GM18951 (cell line): ENCODE results near the gene TRPM2.
"Not testable (repeated sequence)": the region's sequence is repeated elsewhere in the genome, so short reads cannot be mapped to it uniquely, and the experiment has no call there.

Experiments used
- POLR2A ChIP-seq: IDR thresholded peaks from 4 replicates; pipeline ENCODE4 v1.6.1; 2011; ENCODE audit warnings: mild to moderate bottlenecking; ENCODE audit not compliant: insufficient read length, insufficient read depth; ENCODE audit errors: extremely low read depth
- in situ Hi-C: fragments of 300-500 bp; cut with MboI; formaldehyde crosslinking; loops from one replicate; pipeline ENCODE4 v1.12.0; 2022; ENCODE audit warnings: low sequenced_read_pairs, mixed read lengths, inconsistent platforms; ENCODE audit not compliant: unreplicated experiment

Gene TRPM2

DNA sequence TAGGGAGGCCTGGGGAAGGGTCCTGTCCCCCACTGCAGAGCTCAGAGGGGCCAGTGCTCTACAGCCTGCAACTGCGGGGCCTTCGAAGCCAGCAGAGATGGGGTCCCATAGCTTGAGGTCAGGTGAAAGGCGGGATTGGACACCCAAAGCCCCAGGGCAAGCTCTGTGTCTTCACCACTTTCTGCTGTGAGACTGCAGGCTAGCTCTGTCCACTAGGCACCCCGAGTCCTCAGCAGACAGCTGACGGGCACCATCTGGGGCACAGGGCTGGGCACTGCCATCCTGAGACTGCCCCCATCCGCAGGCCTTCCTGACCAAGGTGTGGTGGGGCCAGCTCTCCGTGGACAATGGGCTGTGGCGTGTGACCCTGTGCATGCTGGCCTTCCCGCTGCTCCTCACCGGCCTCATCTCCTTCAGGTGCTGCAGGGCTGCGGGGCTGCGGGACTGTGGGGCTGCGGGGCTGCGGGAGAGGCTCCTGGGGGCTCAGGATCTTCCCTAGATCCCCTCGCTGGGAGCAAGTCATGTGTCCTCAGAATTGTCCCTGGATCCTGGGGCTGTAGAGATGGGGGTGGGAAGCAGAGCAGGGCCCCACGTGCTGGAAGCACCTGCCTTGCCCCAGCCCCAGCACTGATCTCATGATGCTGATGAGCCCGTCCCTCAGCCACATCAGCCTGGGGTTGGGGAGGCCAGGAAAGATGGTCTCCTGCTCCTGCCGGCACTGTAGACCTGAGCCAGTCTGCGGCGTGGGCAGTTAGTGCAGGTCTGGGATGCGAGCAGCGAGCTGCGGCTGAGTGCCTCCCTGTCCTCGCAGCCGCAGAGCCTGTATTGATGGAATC, 46.8 kb downstream of the TRPM2 start:
- in situ Hi-C loops = no loop called here
- TF ChIP-seq POLR2A = no peak

DNA sequence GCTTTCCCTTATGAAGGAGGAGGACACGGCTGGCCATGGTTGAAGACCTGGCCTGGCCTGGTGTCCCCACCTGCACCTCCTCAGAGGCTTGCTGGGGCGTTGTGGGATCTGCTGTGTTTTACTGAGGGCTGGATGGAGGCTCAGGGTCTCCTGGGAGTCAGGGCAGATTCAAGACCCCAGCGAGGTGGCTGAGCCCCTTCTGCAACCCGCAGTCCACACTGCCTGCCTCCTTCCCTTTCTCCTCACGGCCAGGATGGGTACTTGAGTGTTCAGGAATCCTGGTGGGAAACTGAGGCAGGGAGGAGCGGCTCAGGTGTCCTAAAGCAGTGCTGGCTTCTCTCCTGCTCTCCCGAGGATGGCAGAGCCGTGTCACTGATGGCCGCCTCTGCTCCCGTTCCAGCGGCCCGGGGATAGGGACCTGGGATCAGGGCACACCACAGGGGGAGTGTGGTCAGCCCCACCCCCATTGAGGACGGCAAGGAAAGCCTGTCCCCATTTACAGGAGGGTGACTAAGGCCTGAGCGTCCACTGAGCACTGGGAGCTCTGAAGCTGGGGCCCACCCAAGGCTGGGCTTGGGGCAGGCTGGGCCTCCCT, 47.5 kb downstream of the TRPM2 start:
- no peak for TF ChIP-seq POLR2A
- in situ Hi-C loops = no loop called here

DNA sequence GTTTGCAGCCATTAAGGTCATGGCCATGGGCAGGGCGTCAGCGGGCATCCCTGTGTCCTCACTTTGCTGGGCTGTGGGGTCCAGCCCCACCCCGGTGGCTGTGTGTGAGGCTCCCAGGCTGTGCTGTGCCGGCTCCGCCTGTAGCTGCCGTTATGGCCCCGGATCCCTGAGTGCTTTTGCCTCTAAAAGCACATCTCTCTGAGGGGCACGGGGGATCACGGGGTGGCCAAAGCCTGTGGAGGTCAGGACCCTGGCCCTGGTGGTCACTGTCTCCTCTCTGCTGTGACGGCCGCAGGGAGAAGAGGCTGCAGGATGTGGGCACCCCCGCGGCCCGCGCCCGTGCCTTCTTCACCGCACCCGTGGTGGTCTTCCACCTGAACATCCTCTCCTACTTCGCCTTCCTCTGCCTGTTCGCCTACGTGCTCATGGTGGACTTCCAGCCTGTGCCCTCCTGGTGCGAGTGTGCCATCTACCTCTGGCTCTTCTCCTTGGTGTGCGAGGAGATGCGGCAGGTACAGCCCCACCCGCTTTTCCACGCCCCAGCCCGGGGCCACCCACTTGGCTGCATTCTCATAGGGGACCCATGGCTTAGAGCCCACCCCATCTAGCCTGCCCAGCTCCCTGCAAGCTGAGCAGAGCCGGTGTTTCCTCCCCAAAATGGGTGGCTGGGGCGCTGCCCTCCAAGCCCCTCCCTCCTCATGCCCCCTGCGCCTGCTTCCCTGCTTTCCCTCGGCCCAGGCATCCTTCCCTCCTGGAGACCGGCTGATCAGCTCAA, 48.2 kb downstream of the TRPM2 start:
- no peak for TF ChIP-seq POLR2A
- in situ Hi-C loops = no loop called here

DNA sequence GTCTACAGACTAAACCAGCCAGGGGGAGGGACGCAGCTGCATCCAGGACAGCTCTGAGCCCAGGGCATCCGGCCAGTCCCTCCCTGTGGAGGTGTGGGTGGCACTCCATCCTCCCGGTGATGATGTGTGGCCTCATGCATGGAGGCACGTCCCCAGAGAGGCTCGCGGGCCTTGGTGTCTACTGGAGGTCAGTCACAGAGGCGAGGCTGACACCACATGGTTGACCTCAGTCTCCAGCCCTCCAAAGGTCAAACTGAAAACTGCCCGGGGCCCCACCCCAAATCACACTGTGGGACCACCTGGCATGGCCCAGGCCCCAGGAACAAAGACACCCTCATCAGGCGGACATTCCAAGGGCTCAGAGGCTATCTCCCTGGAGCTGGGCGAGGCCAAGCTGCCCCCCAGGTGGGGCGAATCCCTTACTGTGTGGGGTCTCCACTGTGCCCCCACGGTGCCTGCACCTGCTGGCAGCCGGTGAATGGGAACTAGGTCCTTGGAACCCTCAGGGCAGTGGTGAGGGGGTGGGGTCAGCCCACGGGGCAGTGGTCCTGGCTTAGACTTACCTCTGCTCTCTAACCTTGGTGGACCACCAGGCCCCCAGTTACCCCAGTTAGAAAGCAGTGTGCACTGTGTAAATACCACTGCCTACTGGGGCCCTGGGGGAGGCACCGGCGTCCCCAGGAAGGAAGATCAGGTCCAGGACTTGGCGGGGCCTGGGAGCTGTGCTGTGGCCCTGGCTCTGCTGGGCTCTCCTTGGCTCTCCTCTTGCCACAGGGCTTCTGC, 49.1 kb downstream of the TRPM2 start:
- in situ Hi-C loops = no loop called here
- no peak for TF ChIP-seq POLR2A

DNA sequence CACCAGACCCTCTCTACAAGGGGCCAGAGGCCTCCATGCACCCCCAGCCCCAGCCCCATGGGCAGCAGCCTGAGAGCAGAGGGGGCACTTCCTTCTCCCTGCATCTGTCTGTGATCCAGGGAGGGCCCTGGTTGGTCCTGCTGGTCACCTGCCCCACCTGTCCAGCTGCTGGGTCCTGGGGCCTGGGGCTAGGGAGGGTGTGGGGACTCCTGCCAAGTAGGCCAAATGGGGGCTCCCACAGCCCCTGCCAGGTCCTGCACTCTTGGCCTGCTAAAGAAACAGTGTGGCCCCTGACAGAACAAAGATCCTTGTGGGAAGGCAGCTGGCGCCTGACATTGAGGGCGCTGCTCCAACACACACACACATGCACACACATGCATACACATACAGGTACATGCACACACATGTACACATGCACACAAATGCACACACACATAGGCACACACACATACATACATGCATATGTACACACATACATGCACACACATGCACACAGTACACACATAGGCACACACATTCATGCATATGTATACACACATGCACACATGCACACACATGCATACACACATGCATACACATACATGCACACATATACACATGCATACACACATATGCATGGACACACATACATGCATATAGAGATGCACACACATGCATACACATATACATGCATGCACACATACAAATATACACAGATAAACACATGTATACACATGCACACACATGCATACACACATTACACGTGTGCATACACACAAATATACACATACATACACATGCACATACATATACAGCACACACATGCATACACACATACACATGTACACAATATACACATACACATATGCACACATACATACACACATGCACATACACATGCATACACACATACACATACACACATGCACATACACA, 49.9 kb downstream of the TRPM2 start:
- no peak for TF ChIP-seq POLR2A

DNA sequence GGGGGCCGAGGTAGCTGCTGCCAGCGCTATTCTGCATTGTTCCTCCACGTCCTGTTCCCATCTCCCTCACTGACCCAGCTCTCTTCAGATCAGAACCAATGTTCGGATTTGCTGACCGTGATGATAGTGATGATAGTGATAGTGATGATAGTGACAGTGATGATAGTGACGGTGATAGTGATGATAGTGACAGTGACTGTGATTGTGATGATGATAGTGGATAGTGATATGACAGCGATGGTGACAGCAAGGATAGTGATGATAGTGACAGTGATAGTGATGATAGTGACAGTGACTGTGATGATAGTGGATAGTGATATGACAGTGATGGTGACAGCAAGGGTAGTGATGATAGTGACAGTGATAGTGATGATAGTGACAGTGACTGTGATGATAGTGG, 51.1 kb downstream of the TRPM2 start:
- in situ Hi-C loops = not testable (repeated sequence)

More for the DNA sequence above, 49.9 kb downstream of the TRPM2 start:
- in situ Hi-C loops = no loop called here

DNA sequence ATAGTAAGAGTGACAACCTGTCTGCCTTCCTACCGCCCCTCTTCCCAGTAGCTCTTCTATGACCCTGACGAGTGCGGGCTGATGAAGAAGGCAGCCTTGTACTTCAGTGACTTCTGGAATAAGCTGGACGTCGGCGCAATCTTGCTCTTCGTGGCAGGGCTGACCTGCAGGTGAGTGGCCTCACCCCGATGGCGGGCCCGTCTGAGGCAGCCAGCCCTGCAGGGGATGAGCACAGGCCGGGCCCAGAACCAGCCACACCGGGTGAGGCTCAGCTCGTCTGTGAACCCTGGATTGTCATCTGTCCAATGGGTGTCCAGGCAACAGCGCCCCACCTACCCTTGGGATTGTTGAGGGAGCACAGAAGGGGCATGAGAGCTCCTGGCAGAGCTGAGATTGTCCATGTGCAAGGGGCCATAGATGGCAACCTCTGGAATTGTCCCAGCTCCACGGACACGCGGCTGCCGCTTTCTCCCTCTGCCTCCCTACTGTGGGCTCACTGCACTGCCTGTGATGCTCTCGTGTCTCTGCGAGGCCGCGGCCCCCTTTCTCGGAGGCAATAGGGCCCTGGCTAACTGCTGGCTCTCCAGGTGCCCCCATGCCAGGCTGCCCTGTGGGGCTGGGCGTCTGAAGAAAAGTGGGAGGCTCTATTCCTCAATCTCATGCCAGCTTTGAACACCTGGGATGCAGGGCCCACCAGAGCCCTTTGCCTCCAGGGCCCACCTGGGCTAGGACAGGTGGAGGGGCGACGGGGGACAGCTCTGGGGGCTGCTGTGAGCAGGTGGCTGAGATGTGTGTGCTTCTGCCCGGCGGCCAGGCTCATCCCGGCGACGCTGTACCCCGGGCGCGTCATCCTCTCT, 51.9 kb downstream of the TRPM2 start:
- in situ Hi-C loops = no loop called here
- TF ChIP-seq POLR2A = no peak

DNA sequence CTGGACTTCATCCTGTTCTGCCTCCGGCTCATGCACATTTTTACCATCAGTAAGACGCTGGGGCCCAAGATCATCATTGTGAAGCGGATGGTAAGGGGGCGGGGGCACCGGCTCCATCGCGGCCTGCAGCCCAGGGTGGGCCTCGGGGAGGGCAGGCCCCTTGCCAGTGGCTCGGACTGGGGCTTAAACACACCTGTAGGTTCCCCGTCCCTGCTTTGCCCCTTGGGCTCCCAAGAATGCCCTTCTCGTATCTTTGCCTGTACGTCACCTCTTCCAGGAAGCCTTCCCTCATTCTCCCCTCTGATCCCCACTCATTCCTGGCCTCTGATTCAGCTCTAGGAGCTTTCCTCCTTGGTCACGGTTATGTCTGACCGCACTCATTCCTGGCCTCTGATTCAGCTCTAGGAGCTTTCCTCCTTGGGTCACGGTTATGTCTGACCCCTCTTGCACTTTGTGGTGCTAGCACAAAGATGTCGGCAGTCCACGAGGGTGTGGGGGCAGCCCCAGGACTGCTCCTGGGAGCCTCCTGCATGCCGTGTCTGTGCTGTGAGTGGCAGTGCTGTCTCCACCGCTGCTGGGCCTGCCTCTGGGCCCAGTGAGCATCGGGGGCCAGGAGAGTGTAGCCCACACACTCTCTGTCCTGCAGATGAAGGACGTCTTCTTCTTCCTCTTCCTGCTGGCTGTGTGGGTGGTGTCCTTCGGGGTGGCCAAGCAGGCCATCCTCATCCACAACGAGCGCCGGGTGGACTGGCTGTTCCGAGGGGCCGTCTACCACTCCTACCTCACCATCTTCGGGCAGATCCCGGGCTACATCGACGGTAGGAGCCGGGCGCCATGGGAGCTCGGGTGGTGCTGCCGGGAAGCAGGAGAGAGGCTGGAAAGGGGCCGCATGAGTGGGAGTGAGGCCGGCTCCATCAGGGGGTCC, 52.8 kb downstream of the TRPM2 start:
- TF ChIP-seq POLR2A = no peak
- in situ Hi-C loops = no loop called here

DNA sequence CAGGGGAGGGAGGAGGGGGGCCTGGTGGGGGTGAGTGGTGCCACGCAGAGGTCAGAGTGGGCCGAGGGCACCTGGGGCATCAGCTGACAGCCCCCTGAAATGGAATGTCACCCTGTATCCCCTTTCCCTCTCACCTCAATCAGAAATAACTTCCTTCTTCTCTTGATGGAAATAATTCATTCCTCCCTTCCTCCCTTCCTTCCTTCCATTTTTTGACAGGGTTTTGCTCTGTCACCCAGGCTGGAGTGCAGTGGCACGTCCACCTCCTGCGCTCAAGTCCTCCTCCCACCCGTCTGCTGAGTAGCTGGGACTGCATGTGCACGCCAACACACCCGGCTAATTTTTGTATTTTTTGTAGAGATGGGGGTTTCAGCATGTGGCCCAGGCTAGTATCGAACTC, 53.5 kb downstream of the TRPM2 start:
- no peak for TF ChIP-seq POLR2A
- in situ Hi-C loops = no loop called here

DNA sequence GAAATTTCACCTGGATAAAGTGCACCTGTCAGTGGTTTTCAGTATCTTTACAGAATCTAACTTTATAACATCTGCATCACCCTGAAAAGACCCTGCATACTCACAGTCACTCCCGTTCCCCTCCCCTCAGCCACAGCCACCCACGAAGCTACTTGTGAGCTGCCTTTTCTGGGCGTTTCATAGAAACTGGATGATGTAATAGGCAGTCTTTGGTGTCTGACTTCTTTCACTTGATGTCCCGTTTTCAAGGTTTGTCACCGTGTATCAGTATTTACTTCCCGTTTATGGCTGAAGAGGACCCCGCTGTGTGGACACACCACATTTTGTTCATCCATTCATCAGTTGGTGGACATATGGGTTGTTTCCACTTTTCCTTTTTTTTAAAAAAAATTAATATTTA, 54.1 kb downstream of the TRPM2 start:
- in situ Hi-C loops = no loop called here

More for the DNA sequence above, 54.1 kb downstream of the TRPM2 start:
- no peak for TF ChIP-seq POLR2A
